ENCODE data around the gene CCDC187. TPM values are rescaled to one million over a fixed set of nuclear protein-coding genes. Genes with fewer than 3 reads are reported as not detected.

CCDC187 gene
- total and polyA plus RNA-seq, 3 donors from 2014 or later = 13.8 to 61.5 (median 33.4) TPM

- Histone ChIP-seq H3K36me3 (ENCODE audit: low read depth, missing control alignments) (no peaks in the 10 kb centered on the region), H3K27ac (no peak overlapping the region), H3K4me3 (no peak overlapping the region), H3K4me1 (peaks cover 15% of the 10 kb centered on the region), H3K27me3 (no peaks in the 10 kb centered on the region), H3K9me3 (no peaks in the 10 kb centered on the region)
- WGBS, 2 donors = 87 to 89% methylated on average over 11 to 13 of the region's 13 CpGs
- DNase-seq = no peak
- TF ChIP-seq POLR2A (IDR thresholded peaks at IDR 0.05) (no peak), CTCF (IDR thresholded peaks at IDR 0.05) (no peak)
- intact Hi-C loops (cut with DNase I; ENCODE audit: low total_unique reads) = no loop called here
These were observed 45.6 kb downstream of the CCDC187 start for GRCh38 chr9:136258299-136258625.

GRCh38 chr9:136257381-136258298, 46.3 kb downstream of the CCDC187 start:
- peaks cover 15% of the 10 kb centered on the region for H3K4me1 ChIP-seq

GRCh38 chr9:136255896-136256890, 47.7 kb downstream of the CCDC187 start:
- no peak overlapping the region for H3K4me3 ChIP-seq
- H3K27me3 ChIP-seq = no peaks in the 10 kb centered on the region
- no peak for DNase-seq
- no peak overlapping the region for H3K27ac ChIP-seq
- intact Hi-C loops (cut with DNase I; ENCODE audit: low total_unique reads) = no loop called here
- peaks cover 15% of the 10 kb centered on the region for H3K4me1 ChIP-seq
- peak in 1 of 3 experiments; percentile 20 for TF ChIP-seq CTCF (IDR thresholded peaks at IDR 0.05)
- TF ChIP-seq POLR2A (IDR thresholded peaks at IDR 0.05) = no peak
- WGBS, 2 donors = 72 to 77% methylated on average over 4 to 27 of the region's 28 CpGs
- H3K36me3 ChIP-seq (ENCODE audit: low read depth, missing control alignments) = no peaks in the 10 kb centered on the region
- H3K9me3 ChIP-seq = no peaks in the 10 kb centered on the region

More at GRCh38 chr9:136257381-136258298, 46.3 kb downstream of the CCDC187 start:
- no peaks in the 10 kb centered on the region for H3K9me3 ChIP-seq
- no peak overlapping the region for H3K4me3 ChIP-seq
- WGBS, 2 donors = 89 to 91% methylated on average over 27 to 39 of the region's 39 CpGs
- no peaks in the 10 kb centered on the region for H3K27me3 ChIP-seq
- intact Hi-C loops (cut with DNase I; ENCODE audit: low total_unique reads) = no loop called here
- TF ChIP-seq POLR2A (IDR thresholded peaks at IDR 0.05) (no peak), CTCF (IDR thresholded peaks at IDR 0.05) (no peak)
- no peak overlapping the region for H3K27ac ChIP-seq
- DNase-seq = no peak
- H3K36me3 ChIP-seq (ENCODE audit: low read depth, missing control alignments) = no peaks in the 10 kb centered on the region

- no peak for TF ChIP-seq POLR2A (IDR thresholded peaks at IDR 0.05)
- no peak for TF ChIP-seq CTCF (IDR thresholded peaks at IDR 0.05)
- peaks cover 15% of the 10 kb centered on the region for H3K4me1 ChIP-seq
- no peak overlapping the region for H3K27ac ChIP-seq
- 20 to 33% methylated on average over 1 to 12 of the region's 12 CpGs for WGBS, 2 donors
- H3K9me3 ChIP-seq = no peaks in the 10 kb centered on the region
- DNase-seq = no peak
- intact Hi-C loops (cut with DNase I; ENCODE audit: low total_unique reads) = no loop called here
- H3K27me3 ChIP-seq = no peaks in the 10 kb centered on the region
- no peaks in the 10 kb centered on the region for H3K36me3 ChIP-seq (ENCODE audit: low read depth, missing control alignments)
- H3K4me3 ChIP-seq = no peak overlapping the region
These were observed 48.7 kb downstream of the CCDC187 start for GRCh38 chr9:136255166-136255538.
